GM19468 (cell line): Measurements from ENCODE around the gene PITPNM2.

Source experiments
- ATAC-seq: cut with Tn5 transposase; IDR thresholded peaks from one replicate; pipeline ENCODE4 v1.9.1; 2021; ENCODE audit warnings: mild to moderate bottlenecking, moderate library complexity, moderate number of reproducible peaks; ENCODE audit not compliant: unreplicated experiment; ENCODE audit errors: extremely low read depth

The PITPNM2 gene

GRCh38 chr12:123102781-123103503 is 47.9 kb downstream of the PITPNM2 start:
- ATAC-seq: no peak

GRCh38 chr12:123102366-123102765 is 48.5 kb downstream of the PITPNM2 start:
- no peak for ATAC-seq

GRCh38 chr12:123101526-123101925 is 49.4 kb downstream of the PITPNM2 start:
- ATAC-seq: no peak
